HepG2 (cell line): ENCODE measurements around the gene GRIK4. TPM values are rescaled to one million over a fixed set of nuclear protein-coding genes. Genes with fewer than 3 reads are reported as not detected.

Source experiments
- ATAC-seq: fragments of 200-7000 bp; cut with Tn5 transposase; 3 replicates; pipeline ENCODE4 v1.9.1; 2020; ENCODE audit warnings: mild to moderate bottlenecking, moderate library complexity
- BruUV-seq: library from RNA; stranded (reverse); fragments of 400-500 nt; replicated peaks from 2 replicates; lab custom pipeline; 2021; lab: Mats Ljungman, UMichigan
- CTCF ChIA-PET: fragments of 300-600 bp; formaldehyde crosslinking; extraction: SDS; loops from one replicate; lab custom pipeline; 2021; ENCODE audit warnings: low total read pairs, inconsistent platforms, low intra/inter-chr PET ratio; lab: Yijun Ruan, JAX
- POLR2A ChIA-PET: fragments of 350-600 bp; sonication (Branson Sonifier 250); formaldehyde crosslinking; loops from one replicate; lab custom pipeline; 2020; ENCODE audit warnings: antibody characterized with exemption, inconsistent platforms; lab: Yijun Ruan, JAX
- DNase-seq: peaks from one replicate; pipeline ENCODE4 v3.0.0-alpha.2; 2015; ENCODE audit warnings: low spot score
- FAIRE-seq: peaks from 3 replicates; lab custom pipeline; 2011; peaks lifted over from hg19 to GRCh38; lab: Jason Lieb, UNC
- H2AFZ ChIP-seq: one replicate; pipeline ENCODE4 v1.6.1; 2011; ENCODE audit warnings: low read length, inconsistent platforms
- H3K27ac ChIP-seq: fragments of 300-600 bp; 3 replicates; pipeline ENCODE4 v1.8.0; 2011; ENCODE audit warnings: mixed run types, mild to moderate bottlenecking, mixed read lengths, low read length, inconsistent platforms; ENCODE audit not compliant: insufficient read depth; ENCODE audit errors: extremely low read length
- H3K27me3 ChIP-seq, 2 experiments: fragments of 200-600 bp in 1 of 2; 2 replicates in 1 of 2; 3 replicates in 1 of 2; pipeline versions ENCODE4 v1.6.0 to v1.8.0; 2011; ENCODE audit warnings: low read length in 2 of 2, mild to moderate bottlenecking in 2 of 2, moderate library complexity in 2 of 2, inconsistent platforms in 1 of 2; ENCODE audit not compliant: insufficient read depth in 2 of 2, control insufficient read depth in 1 of 2
- H3K36me3 ChIP-seq, 2 experiments: fragments of 200-600 bp in 1 of 2; replicated peaks in 1 of 2; 2 replicates in 1 of 2; 3 replicates in 1 of 2; pipeline versions ENCODE4 v1.5.1 to v1.8.0; 2011; ENCODE audit warnings: low read length in 2 of 2, inconsistent platforms in 1 of 2; ENCODE audit not compliant: insufficient read depth in 2 of 2, control insufficient read depth in 1 of 2
- H3K4me1 ChIP-seq: 2 replicates; pipeline ENCODE4 v1.5.1; 2012; ENCODE audit warnings: low read length, inconsistent platforms; ENCODE audit not compliant: insufficient read depth
- H3K4me2 ChIP-seq: 2 replicates; pipeline ENCODE4 v1.6.0; 2011; ENCODE audit warnings: low read depth, low read length, inconsistent platforms
- H3K4me3 ChIP-seq, 3 experiments: fragments of 200-600 bp in 1 of 3; sonication (generic), shearing (Covaris generic) in 1 of 3; replicated peaks in 1 of 3; 2 replicates each; pipeline ENCODE4 v1.5.1; 2011 to 2016; ENCODE audit warnings: low read length in 3 of 3, inconsistent platforms in 2 of 3, low read depth in 2 of 3, mild to moderate bottlenecking in 2 of 3, control low read depth in 1 of 3, mixed read lengths in 1 of 3; ENCODE audit not compliant: insufficient read depth in 1 of 3
- H3K79me2 ChIP-seq: one replicate; pipeline ENCODE4 v1.6.1; 2011; ENCODE audit warnings: low read length, inconsistent platforms; ENCODE audit not compliant: insufficient read depth
- H3K9ac ChIP-seq: 2 replicates; pipeline ENCODE4 v1.6.0; 2011; ENCODE audit warnings: mild to moderate bottlenecking, low read depth, low read length, inconsistent platforms; ENCODE audit not compliant: insufficient read depth
- H3K9me3 ChIP-seq: 2 replicates; pipeline ENCODE4 v1.5.1; 2012; ENCODE audit warnings: mild to moderate bottlenecking, low read length
- H4K20me1 ChIP-seq: 2 replicates; pipeline ENCODE4 v1.6.0; 2011; ENCODE audit warnings: inconsistent platforms, mild to moderate bottlenecking, low read length, moderate library complexity; ENCODE audit not compliant: insufficient read depth
- ARID3A ChIP-seq: IDR thresholded peaks from 2 replicates; pipeline ENCODE4 v1.6.1; 2012; ENCODE audit warnings: low read depth, low read length, improper control_type of control experiment
- ELF1 ChIP-seq: sonication (generic); formaldehyde crosslinking; IDR thresholded peaks from 2 replicates; pipeline ENCODE4 v1.4.0; 2020; ENCODE audit warnings: missing genetic modification reagents
- KLF15 ChIP-seq: sonication (generic); formaldehyde crosslinking; IDR thresholded peaks from 2 replicates; pipeline ENCODE4 v1.8.1; 2023; ENCODE audit warnings: borderline replicate concordance, mild to moderate bottlenecking, inconsistent platforms, missing genetic modification reagents, mixed read lengths
- PPARG ChIP-seq: conservative IDR thresholded peaks from 2 replicates; pipeline ENCODE4 v1.6.1; 2016; ENCODE audit warnings: missing biosample characterization, missing genetic modification reagents
- SMC3 ChIP-seq: IDR thresholded peaks from 2 replicates; pipeline ENCODE4 v1.6.1; 2011; ENCODE audit warnings: low read length, improper control_type of control experiment
- USF2 ChIP-seq, 2 experiments: sonication (generic) in 1 of 2; formaldehyde crosslinking in 1 of 2; IDR thresholded peaks; 2 replicates each; pipeline versions ENCODE4 v1.5.1 to v1.6.1; 2011 to 2020; ENCODE audit warnings: borderline replicate concordance in 1 of 2, low read depth in 1 of 2, low read length in 1 of 2, mild to moderate bottlenecking in 1 of 2, missing genetic modification reagents in 1 of 2, moderate library complexity in 1 of 2
- ZNF20 ChIP-seq: sonication (generic); formaldehyde crosslinking; IDR thresholded peaks from 2 replicates; pipeline ENCODE4 v1.4.0; 2020; ENCODE audit warnings: mild to moderate bottlenecking, moderate library complexity, missing genetic modification reagents
- ZNF354B ChIP-seq: sonication (generic); formaldehyde crosslinking; IDR thresholded peaks from 2 replicates; pipeline ENCODE4 v1.8.0; 2022; ENCODE audit warnings: mild to moderate bottlenecking, missing genetic modification reagents
- ZSCAN22 ChIP-seq: sonication (generic); formaldehyde crosslinking; IDR thresholded peaks from 2 replicates; pipeline ENCODE4 v1.4.0; 2020; ENCODE audit warnings: mild to moderate bottlenecking, missing genetic modification reagents
- WGBS: methylation state at CpG from one replicate; pipeline ENCODE4 v1.1.6; 2017; ENCODE audit warnings: low lambda C conversion rate; 5-methylcytosine and 5-hydroxymethylcytosine counted together
- in situ Hi-C: cut with HindIII; loops from 2 replicates; pipeline ENCODE4 v1.10.0; 2017; ENCODE audit warnings: low pct_unique_long_range_greater_than_20kb; ENCODE audit not compliant: extremely low pct_ligation_motif_present
- intact Hi-C: fragments of 100-400 bp; cut with micrococcal nuclease; formaldehyde crosslinking; loops from one replicate; pipeline ENCODE4 v1.10.0; 2022; ENCODE audit not compliant: unreplicated experiment
- polyA plus RNA-seq, 8 experiments: library from polyadenylated mRNA; depleted of rRNA in 3 of 8; stranded (reverse) in 7 of 8; unstranded in 1 of 8; fragments of >200 nt; fragmentation: Illumina TruSeq in 4 of 8; extraction: Trizol in 4 of 8; gene quantifications; 2 replicates each; pipeline versions ENCODE4 v1.2.1 to v1.2.3, GENCODE V29; 2011 to 2016; ENCODE audit warnings: low read depth in 4 of 8, missing spikeins in 1 of 8, mixed read lengths in 1 of 8; ENCODE audit not compliant: insufficient read depth in 1 of 8
- total RNA-seq, 5 experiments: library from RNA; depleted of rRNA; stranded (reverse); fragments of >200 nt; fragmentation: Illumina TruSeq; extraction: Trizol; gene quantifications; 2 replicates each; pipeline ENCODE4 v1.2.3, GENCODE V29; 2016; ENCODE audit warnings: low read depth in 1 of 5

Gene GRIK4
- total and polyA plus RNA-seq, 2 of the 13 experiments (the other 11 are each of a cell fraction or from before 2014, with no cell fraction given), result 0.04 to 0.07 TPM

- TF ChIP-seq ARID3A, result no peak
- no peak for TF ChIP-seq SMC3
- TF ChIP-seq ELF1, result no peak
Observed at GRCh38 chr11:120784566-120785251, 273.2 kb downstream of the GRIK4 start (continued).

DNA sequence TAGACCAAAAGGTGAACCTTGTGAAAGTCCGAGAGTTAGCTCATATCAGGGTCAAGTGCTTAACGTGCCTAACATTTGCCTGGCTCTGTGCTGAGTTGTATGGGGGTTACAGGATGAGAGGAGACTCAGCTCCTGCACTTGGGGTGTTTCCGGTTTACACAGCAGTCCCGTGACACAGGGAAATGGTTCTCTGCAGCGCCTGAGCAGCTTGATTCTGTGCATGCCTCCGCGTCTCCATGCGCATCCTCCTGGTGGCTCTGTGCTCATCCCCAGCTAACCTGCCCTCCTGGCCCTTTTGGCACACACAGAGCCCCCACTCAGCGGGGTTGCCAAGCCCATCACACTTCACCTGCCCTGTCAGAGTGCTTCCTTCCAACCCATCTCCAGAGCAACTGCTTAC, 274.0 kb downstream of the GRIK4 start:
- DNase-seq (no peak), FAIRE-seq (no peak), ATAC-seq (no peak)
- in situ Hi-C loops (no loop called here), intact Hi-C loops (no loop called here)
- Histone ChIP-seq H3K36me3 (no peaks in the 10 kb centered on the region), H3K4me2 (no peak overlapping the region), H2AFZ (no peak overlapping the region), H3K4me1 (no peaks in the 10 kb centered on the region), H4K20me1 (no peaks in the 10 kb centered on the region), H3K9me3 (no peaks in the 10 kb centered on the region), H3K9ac (no peak overlapping the region), H3K27ac (no peak overlapping the region), H3K27me3 (peaks cover 0 to 16% of the 10 kb centered on the region in 2 experiments; a peak in 1 of 5 replicates), H3K79me2 (no peaks in the 10 kb centered on the region), H3K4me3 (no peak overlapping the region)
- POLR2A ChIA-PET, result no interaction called here
- TF ChIP-seq ZNF354B (CRISPR knock-in tag) (no peak), KLF15 (CRISPR knock-in tag) (no peak), PPARG (no peak), USF2 (IDR thresholded peaks at IDR 0.05; ENCODE audit: low read depth, low read length) (no peak), USF2 (CRISPR knock-in tag; IDR thresholded peaks at IDR 0.05; ENCODE audit: borderline replicate concordance) (no peak), ZSCAN22 (CRISPR knock-in tag) (no peak), ZNF20 (CRISPR knock-in tag) (no peak)
- 31% methylated on average over 4 of the region's 9 CpGs for WGBS
- BruUV-seq, result no TSS peak
- CTCF ChIA-PET, result no interaction called here
